OCI-LY7 (cell line): ENCODE results near the gene TRAPPC4. TPM values are rescaled to one million over a fixed set of nuclear protein-coding genes. Genes with fewer than 3 reads are reported as not detected.
"Not testable (repeated sequence)": the region's sequence is repeated elsewhere in the genome, so short reads cannot be mapped to it uniquely, and the experiment has no call there.

Source experiments
- BruUV-seq: library from RNA; stranded (reverse); fragments of 400-500 nt; replicated peaks from 2 replicates; lab custom pipeline; 2021; lab: Mats Ljungman, UMichigan
- CTCF ChIA-PET: fragments of 300-600 bp; sonication (Branson Sonifier 250); formaldehyde crosslinking; loops from one replicate; lab custom pipeline; 2022; ENCODE audit warnings: antibody characterized with exemption; ENCODE audit not compliant: unreplicated experiment; lab: Charles Lee
- POLR2A ChIA-PET: fragments of 300-600 bp; sonication (Branson Sonifier 250); formaldehyde crosslinking; loops from one replicate; lab custom pipeline; 2022; ENCODE audit warnings: antibody characterized with exemption; lab: Charles Lee
- DNase-seq: peaks from one replicate; pipeline ENCODE4 v3.0.0-alpha.2; 2015; ENCODE audit warnings: low spot score
- H2AFZ ChIP-seq: fragments of 200-600 bp; sonication (generic), shearing (Covaris generic); 2 replicates; pipeline ENCODE4 v1.6.1; 2014; ENCODE audit warnings: mild to moderate bottlenecking, antibody characterized with exemption, low read length, moderate library complexity
- H3K27ac ChIP-seq: fragments of 200-600 bp; sonication (generic); 2 replicates; pipeline ENCODE4 v1.5.1; 2014; ENCODE audit warnings: mixed run types, low read depth, mild to moderate bottlenecking, moderate library complexity, low read length, inconsistent platforms; ENCODE audit not compliant: poor library complexity, severe bottlenecking
- H3K36me3 ChIP-seq: fragments of 200-600 bp; sonication (generic); 2 replicates; pipeline ENCODE4 v1.6.1; 2014; ENCODE audit warnings: mild to moderate bottlenecking, antibody characterized with exemption, low read length, moderate library complexity, mixed read lengths; ENCODE audit not compliant: insufficient read depth
- H3K4me1 ChIP-seq: fragments of 200-600 bp; sonication (generic); 2 replicates; pipeline ENCODE4 v1.5.1; 2014; ENCODE audit warnings: mild to moderate bottlenecking, low read length; ENCODE audit not compliant: insufficient read depth, poor library complexity, severe bottlenecking
- H3K4me2 ChIP-seq: fragments of 200-600 bp; sonication (generic); 2 replicates; pipeline ENCODE4 v1.6.1; 2014; ENCODE audit warnings: mild to moderate bottlenecking, low read length
- H3K4me3 ChIP-seq: fragments of 200-600 bp; sonication (generic); 2 replicates; pipeline ENCODE4 v1.5.1; 2014; ENCODE audit warnings: mild to moderate bottlenecking, low read depth, low read length; ENCODE audit not compliant: poor library complexity, severe bottlenecking
- H3K79me2 ChIP-seq: fragments of 200-600 bp; sonication (generic); 2 replicates; pipeline ENCODE4 v1.6.1; 2016; ENCODE audit warnings: low read depth, mild to moderate bottlenecking, low read length, moderate library complexity, mixed read lengths; ENCODE audit not compliant: insufficient read depth
- H3K9me2 ChIP-seq: fragments of 200-600 bp; sonication (generic); 2 replicates; pipeline ENCODE4 v1.6.1; 2016; ENCODE audit warnings: mild to moderate bottlenecking, low read length, mixed read lengths; ENCODE audit not compliant: insufficient read depth
- H3K9me3 ChIP-seq: fragments of 200-600 bp; sonication (generic); 2 replicates; pipeline ENCODE4 v1.6.1; 2014; ENCODE audit warnings: mild to moderate bottlenecking, mixed run types, low read length, mixed read lengths
- H4K20me1 ChIP-seq: fragments of 200-600 bp; sonication (generic); 2 replicates; pipeline ENCODE4 v1.6.1; 2014; ENCODE audit warnings: mild to moderate bottlenecking, antibody characterized with exemption, low read length, moderate library complexity, mixed read lengths; ENCODE audit not compliant: insufficient read depth
- EZH2phosphoT487 ChIP-seq: fragments of 200-600 bp; sonication (generic); IDR thresholded peaks from 2 replicates; pipeline ENCODE4 v1.6.1; 2018; ENCODE audit warnings: low read depth, borderline replicate concordance, mild to moderate bottlenecking, mixed run types, antibody characterized with exemption, low read length, moderate library complexity, mixed read lengths
- intact Hi-C: fragments of 100-400 bp; cut with micrococcal nuclease; formaldehyde crosslinking; loops from one replicate; pipeline ENCODE4 v1.10.0; 2022; ENCODE audit not compliant: unreplicated experiment
- total RNA-seq, 2 experiments: library from RNA; depleted of rRNA in 1 of 2; stranded (reverse); fragments of >200 nt in 1 of 2; shearing (Covaris generic) in 1 of 2; gene quantifications; 2 replicates each; pipeline ENCODE4 v1.2.3, GENCODE V29; 2014 to 2022
- TF ChIP-seq, protein P1 (sequence below): fragments of 200-600 bp; sonication (generic); conservative IDR thresholded peaks from 2 replicates; pipeline ENCODE4 v1.5.1; 2014; ENCODE audit warnings: mild to moderate bottlenecking, antibody characterized with exemption, low read length, moderate library complexity, mixed read lengths

TRAPPC4 gene
- total RNA-seq, 2 experiments from 2014 or later, result 58.5 to 64.3 TPM

- H2AFZ ChIP-seq, result peak overlapping the region; percentile 77; the same call in 1 of the 2 replicates
- H3K36me3 ChIP-seq, result peaks cover 43% of the 10 kb centered on the region
- intact Hi-C loops, result loop anchor here (2.0 kb wide), 2 partner anchors 46 to 140 kb away; no protein-coding TSS in a partner anchor
- no peaks in the 10 kb centered on the region for H4K20me1 ChIP-seq
- peak; percentile 61 for DNase-seq
- H3K4me1 ChIP-seq, result peaks cover 13% of the 10 kb centered on the region
- peak overlapping the region; percentile 82 for H3K4me3 ChIP-seq
- no peaks in the 10 kb centered on the region for H3K9me3 ChIP-seq
- TF ChIP-seq, protein P1, sequence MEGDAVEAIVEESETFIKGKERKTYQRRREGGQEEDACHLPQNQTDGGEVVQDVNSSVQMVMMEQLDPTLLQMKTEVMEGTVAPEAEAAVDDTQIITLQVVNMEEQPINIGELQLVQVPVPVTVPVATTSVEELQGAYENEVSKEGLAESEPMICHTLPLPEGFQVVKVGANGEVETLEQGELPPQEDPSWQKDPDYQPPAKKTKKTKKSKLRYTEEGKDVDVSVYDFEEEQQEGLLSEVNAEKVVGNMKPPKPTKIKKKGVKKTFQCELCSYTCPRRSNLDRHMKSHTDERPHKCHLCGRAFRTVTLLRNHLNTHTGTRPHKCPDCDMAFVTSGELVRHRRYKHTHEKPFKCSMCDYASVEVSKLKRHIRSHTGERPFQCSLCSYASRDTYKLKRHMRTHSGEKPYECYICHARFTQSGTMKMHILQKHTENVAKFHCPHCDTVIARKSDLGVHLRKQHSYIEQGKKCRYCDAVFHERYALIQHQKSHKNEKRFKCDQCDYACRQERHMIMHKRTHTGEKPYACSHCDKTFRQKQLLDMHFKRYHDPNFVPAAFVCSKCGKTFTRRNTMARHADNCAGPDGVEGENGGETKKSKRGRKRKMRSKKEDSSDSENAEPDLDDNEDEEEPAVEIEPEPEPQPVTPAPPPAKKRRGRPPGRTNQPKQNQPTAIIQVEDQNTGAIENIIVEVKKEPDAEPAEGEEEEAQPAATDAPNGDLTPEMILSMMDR, result no peak; the same call in 1 of the 2 replicates
- TF ChIP-seq EZH2phosphoT487, result no peak
- peak overlapping the region; percentile 84 for H3K4me2 ChIP-seq
- ChIA-PET POLR2A (interaction anchor here (0.6 to 2.0 kb wide), 11 partner anchors 11 to 59 kb away, joined by 3 to 7 read pairs (median 4); partner anchors contain the start of genes CENATAC and VPS11), CTCF (interaction anchor here (0.6 to 1.0 kb wide), 3 partner anchors 98 to 317 kb away, joined by 3 to 5 read pairs (median 4); no protein-coding TSS in a partner anchor)
- peaks cover 22% of the 10 kb centered on the region for H3K79me2 ChIP-seq
- no peaks in the 10 kb centered on the region for H3K9me2 ChIP-seq
- no TSS peak for BruUV-seq
- H3K27ac ChIP-seq, result peak overlapping the region; percentile 65
Observed at GRCh38 chr11:119056421-119056999, 37.9 kb downstream of the TRAPPC4 start.

DNA sequence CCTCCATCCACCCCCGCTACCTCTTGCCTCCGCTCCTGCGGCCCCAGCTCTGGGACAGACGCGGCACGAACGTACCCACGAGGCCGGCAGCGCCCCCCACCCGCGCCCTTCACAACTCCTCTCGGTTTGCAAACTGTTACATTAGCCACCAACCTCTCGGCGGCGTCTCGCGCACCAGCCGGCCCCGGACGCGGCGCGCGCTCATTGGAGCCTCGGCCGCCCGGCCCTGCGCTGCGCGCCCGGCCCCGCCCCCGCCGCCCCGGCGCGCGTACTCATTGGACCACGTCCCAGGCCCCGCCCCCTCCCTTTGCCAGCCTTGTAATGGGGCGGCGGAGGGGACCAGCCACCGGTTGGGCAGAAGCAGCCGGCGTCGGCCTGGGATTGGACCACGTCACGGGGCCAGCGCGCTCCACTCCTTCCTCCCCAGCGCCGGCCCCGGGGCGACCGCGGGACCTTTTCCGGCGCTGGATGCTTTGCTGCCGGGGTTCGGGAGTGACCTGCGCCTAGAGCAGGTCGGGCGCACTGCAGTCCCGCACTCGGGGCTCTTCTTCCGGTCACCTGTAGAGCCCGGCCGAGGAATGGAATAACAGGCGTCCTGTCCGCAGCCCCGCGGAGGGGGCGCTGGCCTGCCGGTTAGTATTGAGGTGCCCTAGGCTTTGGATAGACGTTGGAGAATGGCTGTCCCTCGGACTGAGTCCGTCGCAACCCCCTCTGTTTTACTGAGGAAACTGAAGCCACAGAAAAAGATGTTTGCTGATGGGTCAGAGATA, 38.6 kb downstream of the TRAPPC4 start, which contains the start of gene HYOU1:
TSS of gene HYOU1 (minus strand) at position 206 of the 770 bp plus-strand sequence. CDS start 1,045 bp downstream, outside the sequence.
- H3K4me2 ChIP-seq, result peak within 1 kb of the TSS; percentile 91
- peak within 1 kb of the TSS; percentile 82 for H3K4me3 ChIP-seq
- no TSS peak for BruUV-seq
- TF ChIP-seq EZH2phosphoT487, result no peak
- TF ChIP-seq, protein P1, result peak; percentile 50; the same call in 1 of the 2 replicates
- H4K20me1 ChIP-seq, result no peaks in the 10 kb centered on the region
- peaks cover 36% of the 10 kb centered on the region for H3K36me3 ChIP-seq
- H3K9me3 ChIP-seq, result no peaks in the 10 kb centered on the region
- H3K4me1 ChIP-seq, result peaks cover 13% of the 10 kb centered on the region
- ChIA-PET CTCF (interaction anchor here (0.6 to 1.0 kb wide), 3 partner anchors 34 to 207 kb away, joined by 3 to 4 read pairs (median 3); no protein-coding TSS in a partner anchor), POLR2A (interaction anchor here (0.7 to 2.0 kb wide), 12 partner anchors 10 to 60 kb away, joined by 3 to 7 read pairs (median 4); partner anchors contain the start of genes CENATAC and VPS11)
- intact Hi-C loops, result loop anchor here (1.0 to 2.0 kb wide), 5 partner anchors 27 to 140 kb away; partner anchors contain the start of genes RPS25, SLC37A4 and TRAPPC4
- H3K79me2 ChIP-seq, result peaks cover 22% of the 10 kb centered on the region
- no peaks in the 10 kb centered on the region for H3K9me2 ChIP-seq
- H2AFZ ChIP-seq, result peak within 1 kb of the TSS; percentile 83
- H3K27ac ChIP-seq, result peak within 1 kb of the TSS; percentile 65
- DNase-seq, result peak; percentile 99

GRCh38 chr11:119059128-119059527, 40.6 kb downstream of the TRAPPC4 start:
- DNase-seq, H3K4me3 ChIP-seq, BruUV-seq, POLR2A ChIA-PET, H4K20me1 ChIP-seq, H2AFZ ChIP-seq, intact Hi-C loops, H3K27ac ChIP-seq, H3K4me2 ChIP-seq, H3K9me3 ChIP-seq, CTCF ChIA-PET, H3K9me2 ChIP-seq: not testable (repeated sequence)
- Histone ChIP-seq H3K4me1 (peaks cover 13% of the 10 kb centered on the region), H3K36me3 (peaks cover 17% of the 10 kb centered on the region), H3K79me2 (peaks cover 22% of the 10 kb centered on the region)
